Measurements from ENCODE around the gene SLC39A11.

GRCh38 chr17:72953621-72954020, 138.9 kb downstream of the SLC39A11 start:
- TF ChIP-seq CTCF (IDR thresholded peaks at IDR 0.05 in 2 of 3, conservative IDR thresholded peaks at IDR 0.05 in 1 of 3; ENCODE audit: borderline replicate concordance in 1 of 3, insufficient read depth in 1 of 3, low read depth in 2 of 3, low read length in 2 of 3), result no peak
- no peak for TF ChIP-seq MAX (IDR thresholded peaks at IDR 0.05)
- TF ChIP-seq EZH2 (IDR thresholded peaks at IDR 0.05), result no peak
- no peak for TF ChIP-seq POLR2A (IDR thresholded peaks at IDR 0.05; ENCODE audit: borderline replicate concordance, extremely low read depth, insufficient read depth, insufficient read length)
- no peak for TF ChIP-seq RAD21 (IDR thresholded peaks at IDR 0.05; ENCODE audit: low read depth)
- TF ChIP-seq SP1 (IDR thresholded peaks at IDR 0.05; ENCODE audit: low read depth), result no peak
- TF ChIP-seq REST (IDR thresholded peaks at IDR 0.05; ENCODE audit: low read depth), result no peak
- no peak for TF ChIP-seq ZNF274 (IDR thresholded peaks at IDR 0.05; ENCODE audit: low read depth, low read length)
